Gastrocnemius medialis (tissue), 4 donors: ENCODE measurements around the gene DDX47.

ENCODE experiments used
- POLR2A ChIP-seq, 2 donors: fragments of 450-650 bp; IDR thresholded peaks; one replicate each; pipeline ENCODE4 v1.6.1; 2017; ENCODE audit warnings: antibody characterized with exemption in 2 of 2, mild to moderate bottlenecking in 2 of 2, moderate library complexity in 2 of 2
- TF ChIP-seq, protein P1 (sequence below), 5 experiments: fragments of 450-650 bp in 3 of 5; fragments of 200-600 bp in 2 of 5; sonication (generic) in 2 of 5; IDR thresholded peaks in 4 of 5; conservative IDR thresholded peaks in 1 of 5; 1 replicate in 4 of 5; 2 replicates in 1 of 5; pipeline ENCODE4 v1.5.1; 2016 to 2019; ENCODE audit warnings: antibody characterized with exemption in 5 of 5, mild to moderate bottlenecking in 3 of 5, moderate library complexity in 3 of 5

DNA sequence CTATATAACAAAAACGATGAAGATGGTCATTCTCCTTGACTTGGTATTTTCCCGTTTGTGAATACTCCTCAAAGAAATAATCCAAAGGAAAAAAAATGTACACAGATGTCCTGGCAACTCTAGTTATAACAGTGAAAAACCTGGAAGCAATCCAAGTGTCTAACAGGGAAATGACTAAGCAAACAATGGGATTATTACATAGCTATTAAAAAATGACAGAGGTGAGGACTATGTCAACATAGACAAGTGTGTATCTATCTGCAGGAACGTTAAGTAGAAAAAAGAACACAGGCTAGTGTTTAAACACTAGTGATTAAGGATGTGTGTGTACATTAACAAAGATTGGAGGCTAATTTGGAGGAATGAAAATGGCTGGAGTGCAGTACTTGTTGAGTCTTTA lies 33.6 kb upstream of the DDX47 start:
- TF ChIP-seq, protein P1, sequence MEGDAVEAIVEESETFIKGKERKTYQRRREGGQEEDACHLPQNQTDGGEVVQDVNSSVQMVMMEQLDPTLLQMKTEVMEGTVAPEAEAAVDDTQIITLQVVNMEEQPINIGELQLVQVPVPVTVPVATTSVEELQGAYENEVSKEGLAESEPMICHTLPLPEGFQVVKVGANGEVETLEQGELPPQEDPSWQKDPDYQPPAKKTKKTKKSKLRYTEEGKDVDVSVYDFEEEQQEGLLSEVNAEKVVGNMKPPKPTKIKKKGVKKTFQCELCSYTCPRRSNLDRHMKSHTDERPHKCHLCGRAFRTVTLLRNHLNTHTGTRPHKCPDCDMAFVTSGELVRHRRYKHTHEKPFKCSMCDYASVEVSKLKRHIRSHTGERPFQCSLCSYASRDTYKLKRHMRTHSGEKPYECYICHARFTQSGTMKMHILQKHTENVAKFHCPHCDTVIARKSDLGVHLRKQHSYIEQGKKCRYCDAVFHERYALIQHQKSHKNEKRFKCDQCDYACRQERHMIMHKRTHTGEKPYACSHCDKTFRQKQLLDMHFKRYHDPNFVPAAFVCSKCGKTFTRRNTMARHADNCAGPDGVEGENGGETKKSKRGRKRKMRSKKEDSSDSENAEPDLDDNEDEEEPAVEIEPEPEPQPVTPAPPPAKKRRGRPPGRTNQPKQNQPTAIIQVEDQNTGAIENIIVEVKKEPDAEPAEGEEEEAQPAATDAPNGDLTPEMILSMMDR (IDR thresholded peaks at IDR 0.05 in 4 of 5, conservative IDR thresholded peaks at IDR 0.05 in 1 of 5), result no peak
- TF ChIP-seq POLR2A (IDR thresholded peaks at IDR 0.05), result no peak
